ENCODE results near the gene TLE4.

TLE4 gene

DNA sequence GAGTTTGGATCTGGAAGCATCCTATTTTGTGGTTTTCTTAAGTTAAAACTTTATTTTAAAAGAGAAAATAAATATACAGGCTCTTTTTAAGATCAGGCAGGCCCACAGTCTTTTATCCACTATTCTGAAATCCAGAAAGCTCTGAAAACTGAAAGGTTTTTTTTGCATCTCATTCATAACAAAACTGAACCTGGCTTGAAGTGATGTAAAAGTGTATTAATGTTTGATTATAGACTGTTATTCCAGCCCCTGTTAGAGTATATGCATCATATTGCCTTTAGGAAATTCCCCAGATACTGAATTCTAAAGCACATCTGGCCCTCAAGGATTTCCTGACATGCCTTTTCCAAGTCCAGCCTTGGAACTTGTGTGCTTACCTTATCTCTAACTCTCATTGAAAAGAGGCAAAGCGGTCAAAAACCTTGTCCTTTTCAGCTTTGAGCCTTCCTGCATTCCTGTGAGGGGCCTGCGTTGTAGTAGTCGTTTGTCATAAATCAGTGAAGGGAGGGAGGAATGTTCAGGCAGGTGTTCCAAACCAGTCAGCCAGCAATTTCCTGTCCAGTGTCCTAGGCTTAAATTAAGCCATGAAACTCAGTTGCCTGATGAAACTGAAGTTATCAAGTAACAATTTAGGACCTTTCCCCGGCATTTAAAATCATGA lies 110.4 kb downstream of the TLE4 start:
- no peak for DNase-seq (ENCODE audit: low read depth, low spot score)
- no peak overlapping the region for H3K27ac ChIP-seq

DNA sequence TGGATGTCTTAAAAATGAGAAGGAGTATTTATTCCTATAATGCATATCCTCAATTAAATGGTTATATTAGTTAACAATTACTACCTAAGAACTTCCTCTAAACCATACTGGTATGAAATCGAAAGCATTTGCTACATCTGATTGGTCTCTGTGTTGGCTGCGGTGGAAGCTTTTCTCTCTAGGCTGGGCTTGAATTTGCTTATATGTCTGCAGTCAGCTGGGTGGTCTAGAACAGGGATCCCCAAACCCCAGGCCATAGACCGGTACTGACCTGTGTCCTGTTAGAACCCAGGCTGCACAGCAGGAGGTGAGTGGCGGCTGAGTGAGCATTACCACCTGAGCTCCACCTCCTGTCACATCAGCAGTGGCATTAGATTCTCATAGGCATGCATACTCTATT lies 112.3 kb downstream of the TLE4 start:
- H3K27ac ChIP-seq: no peak overlapping the region
- no peak for DNase-seq (ENCODE audit: low read depth, low spot score)

DNA sequence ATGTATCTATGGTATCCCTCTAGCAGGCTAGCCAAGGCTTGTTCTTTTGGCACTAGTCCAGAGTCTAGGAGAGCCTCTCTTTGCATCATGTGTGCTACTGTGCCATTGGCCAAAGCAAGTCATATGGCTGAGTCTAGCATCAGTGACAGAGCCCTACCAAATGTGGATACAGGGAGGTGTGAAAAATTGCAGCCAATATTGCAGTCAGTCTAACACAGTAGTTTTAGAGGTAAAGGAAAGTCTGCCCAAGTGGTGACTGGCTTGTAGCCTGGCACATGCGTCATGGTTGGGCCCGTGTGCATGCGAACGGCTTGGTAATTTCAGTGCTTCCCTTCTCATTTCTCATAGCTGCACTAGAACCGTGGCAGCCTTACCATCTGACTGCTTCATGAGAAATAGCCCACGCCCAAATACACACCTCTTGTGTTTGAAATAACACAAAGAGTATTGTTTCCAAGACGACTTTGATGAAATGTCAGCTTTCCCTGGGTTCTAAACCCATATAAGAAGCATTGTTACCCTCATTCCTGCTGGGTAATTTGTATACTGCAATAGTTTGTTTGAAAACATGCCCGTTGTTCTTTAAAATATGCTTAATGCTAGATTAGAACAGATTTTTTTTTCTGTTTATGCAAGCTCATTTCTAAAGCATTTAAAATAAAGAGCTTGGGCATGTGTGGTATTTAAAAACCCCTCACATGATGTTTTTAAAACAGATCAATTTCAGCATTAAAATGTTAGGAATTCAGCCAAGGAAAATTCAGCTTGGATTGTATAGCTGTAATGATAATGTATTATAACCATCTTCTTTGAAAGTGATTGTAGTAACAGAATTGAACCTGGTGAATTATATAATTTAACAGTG lies 113.2 kb downstream of the TLE4 start:
- no peak for DNase-seq (ENCODE audit: low read depth, low spot score)

DNA sequence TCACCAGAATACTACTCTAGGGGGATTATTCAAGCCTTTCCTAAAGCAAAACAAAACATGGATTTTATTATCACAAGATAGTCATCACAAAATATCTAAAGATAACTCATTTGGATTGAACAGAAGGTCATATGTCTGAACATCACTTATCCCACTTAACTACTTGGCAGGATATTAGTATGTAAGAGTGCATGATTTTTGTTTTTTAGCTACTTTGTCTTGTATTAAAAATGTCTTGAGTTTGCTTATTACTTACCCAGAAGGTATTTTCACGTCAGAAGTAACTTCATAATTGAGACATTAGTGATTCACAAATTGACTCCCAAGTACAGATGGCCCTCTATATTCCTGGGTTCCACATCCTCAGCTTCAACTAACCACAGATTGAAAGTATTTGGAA lies 113.8 kb downstream of the TLE4 start:
- DNase-seq (ENCODE audit: low read depth, low spot score): no peak
- no peak overlapping the region for H3K27ac ChIP-seq

More for the DNA sequence above, 113.2 kb downstream of the TLE4 start:
- no peak overlapping the region for H3K27ac ChIP-seq

DNA sequence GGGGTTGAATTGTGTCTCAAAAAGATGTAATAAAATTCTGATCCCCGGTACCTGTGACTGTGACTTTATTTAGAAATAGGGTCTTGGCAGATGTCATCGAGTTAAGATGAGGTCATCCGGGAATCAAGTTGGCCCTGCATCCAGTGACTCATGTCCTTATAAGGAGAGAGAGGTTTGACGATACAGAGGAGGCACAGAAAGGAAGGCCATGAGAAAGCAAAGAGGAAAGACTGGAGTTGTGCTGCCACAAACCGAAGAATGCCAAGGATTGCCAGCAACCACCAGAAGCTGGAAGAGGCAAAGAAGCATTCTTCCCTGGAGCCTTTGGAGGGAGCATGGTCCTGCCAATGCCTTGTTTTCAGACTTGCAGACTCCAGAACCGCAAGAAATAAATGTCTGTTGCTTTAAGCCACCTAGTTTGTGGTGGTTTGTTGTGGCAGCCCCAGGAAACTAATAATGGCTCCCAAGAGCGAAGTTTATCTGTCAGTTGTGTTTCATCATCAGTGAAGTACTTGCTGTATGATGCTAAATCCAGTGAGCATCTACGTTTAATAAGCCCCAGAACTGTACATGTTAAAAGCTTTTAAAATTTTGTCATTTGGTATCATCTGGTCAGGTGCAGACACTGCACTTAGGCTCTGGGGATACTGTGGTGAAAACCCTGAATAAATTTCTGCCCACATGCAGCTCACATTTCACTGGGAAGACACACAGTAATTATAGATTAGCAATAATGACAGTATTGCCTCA lies 114.8 kb downstream of the TLE4 start:
- no peak for DNase-seq (ENCODE audit: low read depth, low spot score)
- H3K27ac ChIP-seq: no peak overlapping the region

DNA sequence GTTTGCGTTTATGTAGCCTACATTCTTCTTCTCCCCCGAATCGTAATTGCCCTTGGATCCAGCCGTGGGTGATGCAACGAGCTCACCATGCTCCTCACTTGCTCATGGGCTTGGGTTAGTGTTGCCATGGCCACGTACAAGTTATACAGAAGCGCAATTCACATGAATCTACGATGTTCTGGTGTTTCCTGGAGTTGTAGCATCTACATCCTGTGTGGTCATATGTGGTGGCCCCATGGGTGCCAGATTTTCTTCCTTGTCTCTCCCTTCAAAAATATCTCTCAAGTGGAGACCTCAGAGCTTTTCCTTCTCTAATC lies 115.3 kb downstream of the TLE4 start:
- H3K27ac ChIP-seq: no peak overlapping the region
- DNase-seq (ENCODE audit: low read depth, low spot score): no peak

DNA sequence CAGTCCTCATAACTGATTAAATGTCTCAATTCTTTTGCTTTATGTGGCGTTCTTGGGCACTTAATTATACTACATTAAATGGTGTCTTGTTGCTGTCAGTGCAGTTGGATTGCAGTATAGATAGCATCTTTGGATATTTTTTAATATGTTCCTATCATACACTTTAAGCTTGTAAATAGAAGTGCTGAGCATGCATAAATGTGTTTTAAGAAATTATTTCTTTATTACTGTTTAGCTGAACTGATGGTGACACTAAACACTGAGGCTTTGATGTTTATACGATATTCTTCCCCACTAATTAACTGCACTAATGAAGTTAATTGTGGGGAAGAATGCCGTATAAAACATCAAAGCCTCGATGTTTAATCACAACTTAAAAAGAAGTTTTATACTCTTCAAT lies 116.6 kb downstream of the TLE4 start:
- no peak for DNase-seq (ENCODE audit: low read depth, low spot score)
- no peak overlapping the region for H3K27ac ChIP-seq

DNA sequence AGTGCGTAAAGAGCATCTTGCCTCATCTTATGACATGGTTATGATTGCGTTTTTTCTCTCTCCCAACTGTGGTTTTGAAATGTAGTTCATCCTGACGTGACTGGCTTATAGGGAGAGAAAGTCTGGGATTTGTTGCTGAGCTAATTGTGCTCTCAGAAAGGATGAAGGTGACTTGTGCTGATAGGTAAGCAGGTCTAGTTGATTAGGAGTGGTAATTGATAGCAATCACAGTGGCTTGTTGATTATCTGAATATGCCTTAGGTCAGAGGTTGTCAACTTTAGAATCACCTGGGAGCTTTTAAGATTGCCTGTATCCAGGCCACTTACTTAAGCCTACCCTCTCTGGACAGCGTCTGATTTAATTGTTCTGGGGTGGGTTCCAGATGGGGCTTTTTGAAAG lies 117.8 kb downstream of the TLE4 start:
- H3K27ac ChIP-seq: no peak overlapping the region
- DNase-seq (ENCODE audit: low read depth, low spot score): no peak

DNA sequence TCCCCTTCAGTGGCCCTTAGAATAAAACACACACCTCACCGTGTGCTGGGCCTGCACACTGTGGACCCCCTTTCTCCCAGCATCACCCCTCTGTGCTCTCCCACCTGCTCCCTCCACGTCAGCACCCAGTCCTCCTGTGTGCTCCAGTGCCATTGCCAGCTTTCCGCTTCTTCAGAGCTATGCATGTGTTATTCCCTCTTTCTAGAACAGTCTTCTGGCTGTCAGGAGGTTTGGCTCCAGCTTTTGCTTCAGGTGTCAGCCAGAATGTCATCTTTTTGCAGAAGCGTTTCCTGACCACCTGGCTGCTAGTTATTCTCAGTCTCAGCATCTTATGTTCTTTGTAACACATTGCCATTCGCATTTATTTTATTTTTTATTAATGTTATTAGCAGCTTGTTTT lies 119.7 kb downstream of the TLE4 start:
- no peak overlapping the region for H3K27ac ChIP-seq
- DNase-seq (ENCODE audit: low read depth, low spot score): no peak

DNA sequence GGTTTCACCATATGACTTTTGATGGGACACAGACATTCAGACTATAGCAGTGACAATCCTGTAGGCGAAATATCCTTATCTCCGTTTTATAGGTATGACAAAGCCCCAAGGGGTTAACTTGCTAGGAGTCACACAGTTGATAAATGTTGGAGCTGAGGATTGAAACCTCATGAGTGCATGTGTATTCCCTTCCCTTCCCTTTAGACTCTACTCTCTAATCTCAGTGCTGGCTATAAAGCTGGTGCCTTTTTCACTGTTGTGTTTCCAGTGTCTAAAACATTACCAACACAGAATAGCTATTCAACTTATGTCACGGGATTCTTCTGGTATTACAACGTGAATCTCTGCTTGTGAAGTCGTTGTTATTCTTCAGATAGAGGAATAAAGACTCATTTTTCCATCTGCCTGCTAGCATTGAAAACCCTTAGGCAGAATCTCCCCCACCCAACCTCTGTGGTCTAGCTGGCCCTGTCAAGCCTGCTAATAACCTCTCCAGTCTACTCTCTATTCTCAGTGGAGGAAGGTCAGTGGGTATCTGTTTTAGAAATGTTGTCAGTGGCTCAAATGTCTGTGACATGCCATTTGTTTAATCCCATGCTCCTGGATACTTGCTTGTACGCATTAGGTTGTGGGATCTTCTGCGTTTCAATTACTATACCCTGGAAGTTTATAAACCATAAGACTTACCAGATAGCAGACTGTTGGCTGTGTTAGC lies 121.2 kb downstream of the TLE4 start:
- H3K27ac ChIP-seq: no peak overlapping the region
- DNase-seq (ENCODE audit: low read depth, low spot score): no peak

DNA sequence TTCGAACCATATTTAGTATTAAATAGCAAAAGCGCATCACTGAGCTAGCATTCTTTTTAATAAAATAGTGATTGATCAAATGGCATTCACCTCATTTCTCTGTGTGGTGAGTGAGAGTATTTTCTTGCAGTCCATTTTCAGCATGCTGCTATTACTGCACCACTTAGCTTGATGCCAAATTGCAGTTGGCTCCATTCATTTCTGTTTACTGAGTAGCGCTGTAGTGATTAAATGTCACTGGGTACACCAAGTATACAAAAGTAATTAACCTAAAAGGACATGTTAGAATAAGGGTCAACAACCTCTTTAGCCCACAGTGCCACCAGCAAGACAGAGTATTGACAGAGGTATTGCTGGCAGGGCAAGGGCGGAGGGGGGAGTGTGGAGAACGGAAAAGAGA lies 122.0 kb downstream of the TLE4 start:
- no peak overlapping the region for H3K27ac ChIP-seq
- no peak for DNase-seq (ENCODE audit: low read depth, low spot score)

DNA sequence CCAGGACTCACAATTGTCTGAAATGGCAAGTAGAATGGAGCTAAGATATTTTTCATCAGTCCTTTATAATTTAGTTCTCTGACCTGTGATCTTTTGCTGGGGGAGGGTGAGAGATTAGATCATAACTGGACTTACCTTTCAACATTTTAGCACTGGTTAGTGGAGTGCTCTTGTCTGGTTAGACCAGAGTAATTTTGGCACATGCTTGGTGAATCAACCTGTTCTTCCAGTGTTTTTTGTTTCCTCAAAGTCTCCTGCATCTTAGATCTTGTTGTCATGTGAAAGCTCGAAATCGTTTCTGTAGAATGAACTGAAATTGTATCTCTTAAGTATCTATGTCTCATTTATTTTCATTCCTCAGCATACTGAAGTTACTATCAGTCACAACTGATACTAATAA lies 122.4 kb downstream of the TLE4 start:
- H3K27ac ChIP-seq: no peak overlapping the region
- DNase-seq (ENCODE audit: low read depth, low spot score): no peak

DNA sequence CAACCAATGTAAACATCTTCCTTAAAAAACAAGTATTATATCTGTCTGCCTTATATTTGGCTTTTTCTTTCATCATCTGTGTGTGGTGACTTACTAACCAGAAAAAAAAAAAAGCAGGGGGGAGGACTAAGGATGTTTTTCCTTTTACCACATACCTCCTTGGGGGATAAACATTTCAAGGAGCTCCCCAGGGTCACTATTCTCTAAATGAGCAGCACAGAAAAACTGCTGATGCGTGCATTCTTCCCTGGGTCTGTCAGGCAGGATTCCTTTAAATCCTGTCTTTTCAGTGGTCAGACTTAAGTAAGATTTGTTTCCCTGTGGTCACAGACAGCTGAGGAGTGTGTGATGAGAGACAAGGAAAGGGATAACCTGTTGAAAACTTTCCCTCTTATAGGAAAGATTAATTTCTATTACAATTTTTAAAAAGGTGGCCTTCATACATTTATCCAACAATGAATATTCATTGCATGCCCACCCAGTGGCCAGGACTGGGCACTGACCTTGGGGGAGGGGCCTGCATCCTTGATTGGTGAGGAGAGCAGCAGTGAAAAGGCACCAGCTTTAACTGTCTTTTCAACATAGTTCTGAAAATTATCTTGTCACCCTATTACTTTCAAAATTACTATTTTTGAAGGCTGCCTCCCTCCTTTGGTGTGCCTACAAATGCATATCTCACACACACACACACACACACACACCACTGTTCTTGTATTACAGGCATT lies 123.1 kb downstream of the TLE4 start:
- DNase-seq (ENCODE audit: low read depth, low spot score): no peak
- H3K27ac ChIP-seq: no peak overlapping the region

DNA sequence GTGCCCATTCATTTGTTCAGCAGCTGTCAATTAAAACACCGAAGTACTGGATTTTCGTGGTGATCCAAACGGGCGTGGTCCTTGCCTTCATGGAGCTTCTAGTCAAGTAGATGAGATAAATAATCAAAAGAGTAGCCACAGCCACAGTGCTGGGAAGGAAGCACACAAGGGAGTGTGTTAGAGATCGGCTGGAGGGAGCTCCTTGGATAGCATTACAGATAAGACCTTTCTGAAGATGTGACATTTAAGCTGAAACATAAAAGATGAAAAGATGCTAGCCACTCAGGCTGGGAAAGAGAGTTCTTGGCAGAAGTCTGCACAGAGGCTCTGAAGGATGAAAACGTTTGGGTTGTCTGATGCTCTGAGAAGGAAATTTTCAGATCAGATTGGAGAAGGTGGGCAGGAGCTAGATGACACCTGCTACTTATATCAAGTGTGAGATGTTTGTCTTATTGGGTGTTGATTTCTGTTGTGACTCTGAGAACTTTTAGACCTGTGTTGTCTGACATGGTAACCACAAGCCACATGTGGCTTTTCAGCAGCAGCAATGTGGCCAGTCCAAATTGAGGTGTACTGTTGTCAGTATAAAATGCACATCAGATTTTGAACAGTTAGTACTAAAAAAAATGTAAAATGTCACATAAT lies 123.9 kb downstream of the TLE4 start:
- no peak for DNase-seq (ENCODE audit: low read depth, low spot score)
- no peak overlapping the region for H3K27ac ChIP-seq

DNA sequence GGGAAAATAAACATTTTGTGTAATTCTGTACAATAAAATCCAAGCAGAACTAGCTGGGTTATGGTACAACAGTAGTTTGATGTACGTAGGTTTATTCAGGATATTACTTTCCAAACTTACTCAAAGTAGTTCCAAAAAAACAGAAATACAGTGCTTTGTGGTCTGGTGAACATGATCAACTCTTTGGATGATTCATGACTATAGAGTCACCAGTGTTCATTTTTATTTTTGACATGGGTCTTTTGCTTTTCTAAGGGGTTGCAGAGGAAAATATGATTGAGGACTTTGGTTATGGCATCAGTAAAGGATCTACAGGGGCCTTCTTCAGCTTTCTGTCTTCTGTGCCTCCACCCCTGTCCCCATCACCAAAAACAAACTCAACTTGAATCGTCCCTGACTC lies 127.2 kb downstream of the TLE4 start:
- no peak overlapping the region for H3K27ac ChIP-seq
- no peak for DNase-seq (ENCODE audit: low read depth, low spot score)

DNA sequence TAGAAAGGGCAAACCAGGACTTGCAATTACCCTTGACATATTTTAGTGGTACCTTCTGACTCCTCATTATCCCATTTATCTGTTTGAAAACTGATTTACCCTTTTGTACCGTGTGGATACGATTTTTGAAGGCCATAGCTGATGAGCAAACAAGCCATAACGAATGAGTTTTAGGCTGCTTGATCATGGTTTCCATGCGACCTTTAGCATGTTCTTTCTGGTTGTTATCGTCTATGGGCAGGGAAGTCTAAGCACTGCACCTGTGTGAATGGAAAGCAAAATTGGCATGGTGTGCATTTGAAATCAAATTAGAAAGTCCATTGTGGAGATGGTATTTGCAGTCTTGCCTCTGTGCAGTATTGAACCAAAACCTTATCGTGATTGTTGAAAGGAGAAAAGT lies 127.7 kb downstream of the TLE4 start:
- no peak overlapping the region for H3K27ac ChIP-seq
- no peak for DNase-seq (ENCODE audit: low read depth, low spot score)

DNA sequence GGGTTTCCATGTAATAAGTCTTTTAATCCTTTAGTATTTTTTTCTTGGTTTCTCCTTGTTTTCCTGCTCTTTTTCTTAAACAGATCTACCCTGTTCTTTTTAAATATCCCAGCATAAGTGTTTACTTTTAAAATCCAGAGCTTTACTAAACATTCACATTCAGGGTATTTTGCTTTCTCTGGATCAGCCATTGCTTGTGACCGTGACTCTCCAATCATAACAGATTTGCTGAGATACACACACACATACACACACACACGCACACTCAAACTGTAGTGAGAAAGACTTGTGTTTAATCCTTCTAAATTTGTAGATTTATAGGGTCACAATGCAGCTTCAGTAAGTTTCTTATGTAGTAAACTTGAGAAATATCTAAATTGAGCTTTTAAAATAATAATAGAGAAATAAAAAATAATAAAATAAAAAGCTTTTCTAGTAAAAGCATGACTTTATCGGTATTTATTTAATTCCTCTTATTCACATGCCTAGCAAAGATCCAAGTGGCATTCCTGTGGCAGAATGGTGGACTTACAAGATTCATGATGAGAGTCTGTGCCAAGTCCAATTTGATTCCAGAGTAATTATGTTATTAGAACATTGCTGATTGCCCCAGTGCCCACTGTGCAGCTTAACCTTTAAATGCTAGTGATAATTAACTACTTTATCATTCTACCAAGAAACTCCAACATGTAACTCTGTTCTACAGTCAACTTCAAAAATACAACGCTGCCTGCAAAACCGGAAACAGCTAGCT lies 129.0 kb downstream of the TLE4 start:
- DNase-seq (ENCODE audit: low read depth, low spot score): no peak
- H3K27ac ChIP-seq: no peak overlapping the region

DNA sequence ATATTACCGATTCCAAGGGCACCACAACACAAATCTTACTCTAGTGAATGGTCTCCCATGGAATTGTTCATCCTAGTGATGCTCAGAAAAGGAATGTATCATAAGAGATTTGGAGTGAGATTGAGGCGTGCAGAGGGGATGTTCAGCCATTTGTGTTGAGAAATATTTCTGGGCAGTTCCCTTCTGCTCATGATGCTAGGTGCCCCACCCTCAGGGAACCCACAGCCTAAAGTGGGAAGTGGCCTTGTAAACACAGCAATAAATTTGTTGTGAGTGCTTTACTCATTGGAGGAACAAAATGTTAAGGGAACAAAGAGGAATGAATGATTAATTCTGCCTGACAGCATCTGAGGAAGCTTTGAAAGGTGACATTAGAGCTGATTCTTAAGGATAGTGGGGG lies 129.9 kb downstream of the TLE4 start:
- H3K27ac ChIP-seq: no peak overlapping the region
- DNase-seq (ENCODE audit: low read depth, low spot score): no peak

DNA sequence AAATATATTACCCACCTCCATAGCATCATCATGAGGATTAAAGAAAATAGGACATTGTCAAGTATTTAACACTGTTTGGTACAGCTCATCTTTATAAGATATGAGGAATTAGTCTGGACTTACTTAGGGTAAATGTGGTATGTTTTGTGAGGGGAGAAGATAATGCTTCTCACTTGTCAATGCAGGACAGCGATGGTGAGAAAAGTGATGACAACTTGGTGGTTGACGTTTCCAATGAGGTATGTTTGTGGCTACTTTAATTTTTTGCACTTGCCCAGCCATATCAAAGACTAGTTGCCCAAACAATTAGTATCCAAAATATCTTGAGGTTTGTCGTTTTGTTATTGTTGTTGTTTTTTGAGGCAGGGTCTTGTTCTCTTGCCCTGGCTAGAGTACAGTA lies 133.9 kb downstream of the TLE4 start:
- no peak overlapping the region for H3K27ac ChIP-seq
- no peak for DNase-seq (ENCODE audit: low read depth, low spot score)
